Caco-2 (cell line): ENCODE measurements around the gene GMNC. TPM values are rescaled to one million over a fixed set of nuclear protein-coding genes. Genes with fewer than 3 reads are reported as not detected.

Source experiments
- BruUV-seq: library from RNA; stranded (reverse); fragments of 400-500 nt; replicated peaks from 2 replicates; lab custom pipeline; 2021; lab: Mats Ljungman, UMichigan
- CTCF ChIA-PET: fragments of 300-600 bp; sonication (Branson Sonifier 250); formaldehyde crosslinking; loops from one replicate; lab custom pipeline; 2022; ENCODE audit warnings: antibody characterized with exemption; lab: Charles Lee
- POLR2A ChIA-PET: fragments of 300-600 bp; sonication (Branson Sonifier 250); formaldehyde crosslinking; loops from one replicate; lab custom pipeline; 2022; ENCODE audit warnings: antibody characterized with exemption; lab: Charles Lee
- DNase-seq, 2 experiments: peaks; one replicate each; pipeline versions ENCODE4 v3.0.0 to v3.0.0-alpha.2; 2020 to 2022
- H3K27me3 ChIP-seq: replicated peaks from 2 replicates; pipeline ENCODE4 v1.6.0; 2011; ENCODE audit warnings: low read length; ENCODE audit not compliant: control insufficient read depth, insufficient read depth
- H3K36me3 ChIP-seq: 2 replicates; pipeline ENCODE4 v1.5.1; 2011; ENCODE audit warnings: low read length; ENCODE audit not compliant: control insufficient read depth, insufficient read depth
- H3K4me1 ChIP-seq: fragments of 250-450 bp; sonication (Bioruptor Pico); 2 replicates; pipeline ENCODE4 v1.5.1; 2020; ENCODE audit warnings: mild to moderate bottlenecking
- H3K4me3 ChIP-seq: 2 replicates; pipeline ENCODE4 v1.5.1; 2011; ENCODE audit warnings: low read depth, mild to moderate bottlenecking, control low read depth, low read length
- H3K9me3 ChIP-seq: fragments of 250-450 bp; sonication (Bioruptor Pico); 2 replicates; pipeline ENCODE4 v1.5.1; 2020; ENCODE audit warnings: mild to moderate bottlenecking, moderate library complexity
- H3K27ac Mint-ChIP-seq: one replicate; pipeline ENCODE4 v1.8.0; 2022; ENCODE audit warnings: mixed read lengths; ENCODE audit not compliant: unreplicated experiment
- H3K27me3 Mint-ChIP-seq: one replicate; pipeline ENCODE4 v1.8.0; 2022; ENCODE audit warnings: mixed read lengths; ENCODE audit not compliant: insufficient read depth, unreplicated experiment
- H3K36me3 Mint-ChIP-seq: one replicate; pipeline ENCODE4 v1.8.0; 2022; ENCODE audit warnings: mild to moderate bottlenecking, mixed read lengths; ENCODE audit not compliant: insufficient read depth, unreplicated experiment
- H3K4me1 Mint-ChIP-seq: one replicate; pipeline ENCODE4 v1.8.0; 2022; ENCODE audit warnings: low read depth, mixed read lengths; ENCODE audit not compliant: unreplicated experiment
- H3K4me3 Mint-ChIP-seq: one replicate; pipeline ENCODE4 v1.8.0; 2022; ENCODE audit warnings: mild to moderate bottlenecking, moderate library complexity, mixed read lengths; ENCODE audit not compliant: unreplicated experiment
- H3K9me3 Mint-ChIP-seq: one replicate; pipeline ENCODE4 v1.8.0; 2022; ENCODE audit warnings: mixed read lengths; ENCODE audit not compliant: unreplicated experiment
- CTCF ChIP-seq, 2 experiments: fragments of 200-600 bp in 1 of 2; IDR thresholded peaks; 1 replicate in 1 of 2; 2 replicates in 1 of 2; pipeline versions ENCODE4 v1.5.1 to v1.8.0; 2011 to 2022; ENCODE audit warnings: antibody characterized with exemption in 1 of 2, control low read depth in 1 of 2, inconsistent platforms in 1 of 2, low read depth in 1 of 2, low read length in 1 of 2, mild to moderate bottlenecking in 1 of 2, moderate library complexity in 1 of 2; ENCODE audit not compliant: insufficient read depth in 1 of 2, severe bottlenecking in 1 of 2, unreplicated experiment in 1 of 2
- intact Hi-C: fragments of 100-400 bp; cut with micrococcal nuclease; formaldehyde crosslinking; loops from one replicate; pipeline ENCODE4 v1.10.0; 2022; ENCODE audit not compliant: unreplicated experiment
- total RNA-seq: library from RNA; stranded (reverse); gene quantifications from 2 replicates; pipeline ENCODE4 v1.2.3, GENCODE V29; 2022

Gene GMNC
- total RNA-seq, 1 experiment from 2014 or later: not detected

GRCh38 chr3:190855151-190855550 is 7.3 kb downstream of the GMNC start:
- DNase-seq: no peak
- CTCF ChIA-PET: no interaction called here
- H3K27me3 Mint-ChIP-seq: peaks cover 13% of the 10 kb centered on the region
- no peaks in the 10 kb centered on the region for H3K9me3 Mint-ChIP-seq
- BruUV-seq: no TSS peak
- H3K4me3 ChIP-seq: no peak overlapping the region
- peak in 1 of 2 experiments; percentile 10 for TF ChIP-seq CTCF (IDR thresholded peaks at IDR 0.05; ENCODE audit: insufficient read depth in 1 of 2, low read depth in 1 of 2, low read length in 1 of 2, severe bottlenecking in 1 of 2, unreplicated experiment in 1 of 2)
- no peaks in the 10 kb centered on the region for H3K36me3 Mint-ChIP-seq
- intact Hi-C loops: no loop called here
- no peak overlapping the region for H3K27ac Mint-ChIP-seq
- H3K36me3 ChIP-seq: no peaks in the 10 kb centered on the region
- H3K4me1 ChIP-seq: no peaks in the 10 kb centered on the region
- no peaks in the 10 kb centered on the region for H3K9me3 ChIP-seq
- no peak overlapping the region for H3K4me3 Mint-ChIP-seq
- H3K27me3 ChIP-seq: no peaks in the 10 kb centered on the region
- POLR2A ChIA-PET: no interaction called here
- no peaks in the 10 kb centered on the region for H3K4me1 Mint-ChIP-seq

- Mint-ChIP-seq H3K27me3 (peaks cover 13% of the 10 kb centered on the region), H3K9me3 (no peaks in the 10 kb centered on the region), H3K4me3 (no peak overlapping the region), H3K27ac (no peak overlapping the region), H3K4me1 (no peaks in the 10 kb centered on the region), H3K36me3 (no peaks in the 10 kb centered on the region)
- Histone ChIP-seq H3K36me3 (no peaks in the 10 kb centered on the region), H3K4me3 (no peak overlapping the region), H3K27me3 (no peaks in the 10 kb centered on the region), H3K9me3 (no peaks in the 10 kb centered on the region), H3K4me1 (no peaks in the 10 kb centered on the region)
- no peak for DNase-seq
- intact Hi-C loops: no loop called here
- BruUV-seq: no TSS peak
- no peak for TF ChIP-seq CTCF (IDR thresholded peaks at IDR 0.05; ENCODE audit: insufficient read depth in 1 of 2, low read depth in 1 of 2, low read length in 1 of 2, severe bottlenecking in 1 of 2, unreplicated experiment in 1 of 2)
- ChIA-PET POLR2A (no interaction called here), CTCF (no interaction called here)
Measured at GRCh38 chr3:190854062-190854461, 8.4 kb downstream of the GMNC start.

GRCh38 chr3:190853464-190853863 is 9.0 kb downstream of the GMNC start:
- Mint-ChIP-seq H3K4me3 (no peak overlapping the region), H3K27me3 (peaks cover 10% of the 10 kb centered on the region), H3K27ac (no peak overlapping the region), H3K4me1 (no peaks in the 10 kb centered on the region), H3K9me3 (no peaks in the 10 kb centered on the region), H3K36me3 (no peaks in the 10 kb centered on the region)
- CTCF ChIA-PET: no interaction called here
- Histone ChIP-seq H3K4me1 (no peaks in the 10 kb centered on the region), H3K9me3 (no peaks in the 10 kb centered on the region), H3K36me3 (no peaks in the 10 kb centered on the region), H3K27me3 (no peaks in the 10 kb centered on the region), H3K4me3 (no peak overlapping the region)
- DNase-seq: no peak
- BruUV-seq: no TSS peak
- TF ChIP-seq CTCF (IDR thresholded peaks at IDR 0.05; ENCODE audit: insufficient read depth in 1 of 2, low read depth in 1 of 2, low read length in 1 of 2, severe bottlenecking in 1 of 2, unreplicated experiment in 1 of 2): no peak
- intact Hi-C loops: no loop called here
- POLR2A ChIA-PET: no interaction called here
